ENCODE measurements around the gene DDX59. TPM values are rescaled to one million over a fixed set of nuclear protein-coding genes. Genes with fewer than 3 reads are reported as not detected.

Gene DDX59
- total RNA-seq, 1 donor from 2014 or later, result 16.2 TPM

GRCh38 chr1:200708161-200708560 is 38.5 kb upstream of the DDX59 start:
- H3K27me3 ChIP-seq, result no peaks in the 10 kb centered on the region
- intact Hi-C loops (cut with DNase I), result no loop called here
- no peak for DNase-seq (ENCODE audit: extremely low spot score in 2 of 2)
- no peak overlapping the region for H3K4me3 ChIP-seq
- no peaks in the 10 kb centered on the region for H3K4me1 ChIP-seq
- no peaks in the 10 kb centered on the region for H3K9me3 ChIP-seq
- H3K27ac ChIP-seq, result no peak overlapping the region
- TF ChIP-seq POLR2AphosphoS5 (IDR thresholded peaks at IDR 0.05; ENCODE audit: insufficient read depth in 1 of 2, low read depth in 1 of 2) (no peak), POLR2A (IDR thresholded peaks at IDR 0.05) (no peak), CTCF (IDR thresholded peaks at IDR 0.05) (no peak)
- H3K36me3 ChIP-seq, result no peaks in the 10 kb centered on the region

GRCh38 chr1:200707116-200707515 is 37.4 kb upstream of the DDX59 start:
- Histone ChIP-seq H3K27me3 (no peaks in the 10 kb centered on the region), H3K36me3 (no peaks in the 10 kb centered on the region), H3K4me3 (no peak overlapping the region), H3K4me1 (no peaks in the 10 kb centered on the region), H3K9me3 (no peaks in the 10 kb centered on the region), H3K27ac (no peak overlapping the region)
- no peak for DNase-seq (ENCODE audit: extremely low spot score in 2 of 2)
- intact Hi-C loops (cut with DNase I), result no loop called here
- TF ChIP-seq POLR2AphosphoS5 (IDR thresholded peaks at IDR 0.05; ENCODE audit: insufficient read depth in 1 of 2, low read depth in 1 of 2) (no peak), POLR2A (IDR thresholded peaks at IDR 0.05) (no peak), CTCF (IDR thresholded peaks at IDR 0.05) (no peak)

GRCh38 chr1:200706111-200706814 is 36.6 kb upstream of the DDX59 start:
- Histone ChIP-seq H3K27me3 (no peaks in the 10 kb centered on the region), H3K4me1 (no peaks in the 10 kb centered on the region), H3K36me3 (no peaks in the 10 kb centered on the region), H3K27ac (no peak overlapping the region), H3K9me3 (no peaks in the 10 kb centered on the region), H3K4me3 (no peak overlapping the region)
- intact Hi-C loops (cut with DNase I), result no loop called here
- no peak for TF ChIP-seq POLR2AphosphoS5 (IDR thresholded peaks at IDR 0.05; ENCODE audit: insufficient read depth in 1 of 2, low read depth in 1 of 2)
- TF ChIP-seq CTCF (IDR thresholded peaks at IDR 0.05), result no peak
- no peak for DNase-seq (ENCODE audit: extremely low spot score in 2 of 2)

GRCh38 chr1:200704986-200705500 is 35.3 kb upstream of the DDX59 start:
- no peak overlapping the region for H3K4me3 ChIP-seq
- H3K27ac ChIP-seq, result no peak overlapping the region
- H3K36me3 ChIP-seq, result no peaks in the 10 kb centered on the region
- no peaks in the 10 kb centered on the region for H3K27me3 ChIP-seq
- H3K4me1 ChIP-seq, result no peaks in the 10 kb centered on the region
- TF ChIP-seq CTCF (IDR thresholded peaks at IDR 0.05), result no peak
- no peak for TF ChIP-seq POLR2AphosphoS5 (IDR thresholded peaks at IDR 0.05; ENCODE audit: insufficient read depth in 1 of 2, low read depth in 1 of 2)
- no peak for TF ChIP-seq POLR2A (IDR thresholded peaks at IDR 0.05)
- no peak for DNase-seq (ENCODE audit: extremely low spot score in 2 of 2)
- no peaks in the 10 kb centered on the region for H3K9me3 ChIP-seq
- intact Hi-C loops (cut with DNase I), result loop anchor here (5.0 kb wide), 1 partner anchor 1028 kb away; no protein-coding TSS in a partner anchor

- no peak for DNase-seq (ENCODE audit: extremely low spot score in 2 of 2)
- no peak overlapping the region for H3K27ac ChIP-seq
- TF ChIP-seq CTCF (IDR thresholded peaks at IDR 0.05) (no peak), POLR2AphosphoS5 (IDR thresholded peaks at IDR 0.05; ENCODE audit: insufficient read depth in 1 of 2, low read depth in 1 of 2) (no peak), POLR2A (IDR thresholded peaks at IDR 0.05) (no peak)
- H3K27me3 ChIP-seq, result no peaks in the 10 kb centered on the region
- intact Hi-C loops (cut with DNase I), result loop anchor here (5.0 kb wide), 1 partner anchor 1023 kb away; no protein-coding TSS in a partner anchor
- no peaks in the 10 kb centered on the region for H3K36me3 ChIP-seq
- H3K4me1 ChIP-seq, result no peaks in the 10 kb centered on the region
- no peaks in the 10 kb centered on the region for H3K9me3 ChIP-seq
- no peak overlapping the region for H3K4me3 ChIP-seq
Observed at GRCh38 chr1:200699871-200700270, 30.2 kb upstream of the DDX59 start.

Measured in vagina (tissue), 2 donors.